Transverse colon (tissue), 4 donors: ENCODE data around the gene RRH.
"Not testable (repeated sequence)": the region's sequence is repeated elsewhere in the genome, so short reads cannot be mapped to it uniquely, and the experiment has no call there.

ENCODE experiments used
- CTCF ChIP-seq, 5 experiments: fragments of 200-600 bp in 3 of 5; fragments of 450-650 bp in 2 of 5; sonication (generic) in 3 of 5; IDR thresholded peaks; 1 replicate in 2 of 5; 2 replicates in 3 of 5; pipeline ENCODE4 v1.5.1; 2016 to 2017; ENCODE audit warnings: antibody characterized with exemption in 5 of 5, inconsistent platforms in 3 of 5, mild to moderate bottlenecking in 2 of 5, moderate library complexity in 1 of 5
- POLR2A ChIP-seq: fragments of 450-650 bp; IDR thresholded peaks from one replicate; pipeline ENCODE4 v1.6.1; 2016; ENCODE audit warnings: antibody characterized with exemption, mild to moderate bottlenecking, moderate library complexity
- POLR2AphosphoS5 ChIP-seq, 3 donors: sonication (generic); formaldehyde crosslinking; IDR thresholded peaks; one replicate each; pipeline ENCODE4 v1.6.1; 2016; ENCODE audit warnings: antibody characterized with exemption in 3 of 3

DNA sequence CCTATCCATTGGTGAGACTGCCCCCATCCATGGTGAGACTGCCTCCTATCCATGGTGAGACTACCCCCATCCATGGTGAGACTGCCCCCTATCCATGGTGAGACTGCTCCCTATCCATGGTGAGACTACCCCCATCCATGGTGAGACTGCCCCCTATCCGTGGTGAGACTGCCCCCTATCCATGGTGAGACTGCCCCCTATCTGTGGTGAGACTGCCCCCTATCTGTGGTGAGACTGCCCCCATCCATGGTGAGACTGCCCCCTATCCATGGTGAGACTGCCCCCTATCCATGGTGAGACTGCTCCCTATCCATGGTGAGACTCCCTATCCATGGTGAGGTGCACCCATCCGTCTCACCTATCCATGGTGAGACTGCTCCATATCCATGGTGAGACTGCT is 47.8 kb downstream of the RRH start:
- TF ChIP-seq POLR2A; CTCF (IDR thresholded peaks at IDR 0.05); POLR2AphosphoS5 (IDR thresholded peaks at IDR 0.05): not testable (repeated sequence)
